Non-pigmented ciliary epithelial cell (primary cell): Measurements from ENCODE around the gene RBM14.
"Not testable (repeated sequence)": the region's sequence is repeated elsewhere in the genome, so short reads cannot be mapped to it uniquely, and the experiment has no call there.

Source experiments
- DNase-seq: peaks from one replicate; pipeline ENCODE4 v3.0.0-alpha.2; 2010; ENCODE audit warnings: low read depth

The RBM14 gene

GRCh38 chr11:66632952-66633351 lies 16.5 kb downstream of the RBM14 start:
- no peak for DNase-seq

- DNase-seq: no peak
These were observed 20.0 kb downstream of the RBM14 start for GRCh38 chr11:66636411-66636810.

- no peak for DNase-seq
These were observed 21.2 kb downstream of the RBM14 start for GRCh38 chr11:66637557-66638176.

GRCh38 chr11:66638177-66639065 lies 22.0 kb downstream of the RBM14 start, which contains the start of gene RBM4:
RBM4 (plus strand) TSS chr11:66638703; CDS start chr11:66639712, 1,009 bp downstream.
- peak; percentile 100 for DNase-seq

- DNase-seq: no peak
These were observed 22.8 kb downstream of the RBM14 start for GRCh38 chr11:66639066-66639813.

- DNase-seq: not testable (repeated sequence)
These were observed 23.4 kb downstream of the RBM14 start for GRCh38 chr11:66639814-66640340.

GRCh38 chr11:66641834-66642233 lies 25.4 kb downstream of the RBM14 start:
- DNase-seq: no peak

GRCh38 chr11:66643745-66644437 lies 27.5 kb downstream of the RBM14 start:
- no peak for DNase-seq

- DNase-seq: no peak
These were observed 30.4 kb downstream of the RBM14 start for GRCh38 chr11:66646828-66647227.

GRCh38 chr11:66649903-66650302 lies 33.5 kb downstream of the RBM14 start:
- DNase-seq: no peak

GRCh38 chr11:66651016-66651415 lies 34.6 kb downstream of the RBM14 start:
- DNase-seq: no peak

GRCh38 chr11:66652651-66653050 lies 36.2 kb downstream of the RBM14 start:
- DNase-seq: no peak

- DNase-seq: no peak
These were observed 36.7 kb downstream of the RBM14 start for GRCh38 chr11:66653123-66653522.

GRCh38 chr11:66659763-66660162 lies 43.3 kb downstream of the RBM14 start:
- no peak for DNase-seq

GRCh38 chr11:66663741-66664296 lies 47.4 kb downstream of the RBM14 start:
- DNase-seq: no peak

GRCh38 chr11:66665369-66665768 lies 48.9 kb downstream of the RBM14 start:
- DNase-seq: no peak

GRCh38 chr11:66670816-66671215 lies 54.4 kb downstream of the RBM14 start:
- no peak for DNase-seq

GRCh38 chr11:66674964-66675602 lies 58.7 kb downstream of the RBM14 start:
- DNase-seq: no peak

- no peak for DNase-seq
These were observed 60.0 kb downstream of the RBM14 start for GRCh38 chr11:66676282-66676919.
